ENCODE results near the gene APEX2. TPM values are rescaled to one million over a fixed set of nuclear protein-coding genes. Genes with fewer than 3 reads are reported as not detected.
"Not testable (repeated sequence)": the region's sequence is repeated elsewhere in the genome, so short reads cannot be mapped to it uniquely, and the experiment has no call there.

Gene APEX2
- total and polyA plus RNA-seq, 2 donors (not counting 1 experiment from before 2014, with no cell fraction given) = 13.1 to 18.0 TPM

- no peak overlapping the region for H3K4me2 ChIP-seq (replicated peaks; ENCODE audit: low read depth, low read length, poor library complexity, severe bottlenecking)
- no peak overlapping the region for H3K27ac ChIP-seq (ENCODE audit: low read length in 2 of 2)
- H3K9me3 Mint-ChIP-seq (ENCODE audit: insufficient read depth) = no peaks in the 10 kb centered on the region
- no peak overlapping the region for H3K27ac Mint-ChIP-seq
- DNase-seq (no peak), ATAC-seq (ENCODE audit: low read depth) (no peak)
- no peak overlapping the region for H2AFZ ChIP-seq (ENCODE audit: insufficient read depth, low read depth, low read length, poor library complexity, severe bottlenecking)
- CTCF ChIA-PET = no interaction called here
- POLR2A ChIA-PET = no interaction called here
- no peaks in the 10 kb centered on the region for H3K27me3 Mint-ChIP-seq
- TF ChIP-seq EZH2 (IDR thresholded peaks at IDR 0.05; ENCODE audit: borderline replicate concordance, insufficient read depth, low read depth, low read length, poor library complexity, severe bottlenecking) = no peak
- TF ChIP-seq CTCF (IDR thresholded peaks at IDR 0.05) = no peak
- no peak overlapping the region for H3K4me3 Mint-ChIP-seq
- WGBS (ENCODE audit: insufficient coverage) = no CpG with 5 or more reads among the region's 6 CpGs
- no peaks in the 10 kb centered on the region for H4K20me1 ChIP-seq (ENCODE audit: control insufficient read depth, insufficient read depth, low read length, poor library complexity, severe bottlenecking)
- H3K4me1 Mint-ChIP-seq = no peaks in the 10 kb centered on the region
- no peak overlapping the region for H3K4me3 ChIP-seq (ENCODE audit: control extremely low read depth in 1 of 5, extremely low read depth in 1 of 5, insufficient read depth in 1 of 5, low read depth in 2 of 5, low read length in 4 of 5)
- no peaks in the 10 kb centered on the region for H3K4me1 ChIP-seq (ENCODE audit: control insufficient read depth in 2 of 2, insufficient read depth in 2 of 2, low read length in 2 of 2)
- H3K79me2 ChIP-seq (ENCODE audit: control insufficient read depth, insufficient read depth, low read length) = no peaks in the 10 kb centered on the region
- no peak overlapping the region for H3K9ac ChIP-seq (ENCODE audit: low read length)
- intact Hi-C loops (cut with micrococcal nuclease) = no loop called here
- H3K36me3 ChIP-seq (replicated peaks in 1 of 2; ENCODE audit: control extremely low read depth in 1 of 2, control insufficient read depth in 1 of 2, extremely low read depth in 1 of 2, insufficient read depth in 2 of 2, low read length in 1 of 2) = no peaks in the 10 kb centered on the region
- H3K27me3 ChIP-seq (replicated peaks in 1 of 4; ENCODE audit: control extremely low read depth in 1 of 4, control insufficient read depth in 3 of 4, insufficient read depth in 4 of 4, low read length in 3 of 4) = no peaks in the 10 kb centered on the region
- H3K9me3 ChIP-seq (ENCODE audit: control extremely low read depth in 1 of 3, control insufficient read depth in 2 of 3, insufficient read depth in 1 of 3, low read length in 2 of 3) = no peaks in the 10 kb centered on the region
Observed at GRCh38 chrX:55041514-55041913, 41.4 kb downstream of the APEX2 start.

- POLR2A ChIA-PET; H3K27ac Mint-ChIP-seq; H3K27me3 ChIP-seq (replicated peaks in 1 of 4; ENCODE audit: control extremely low read depth in 1 of 4, control insufficient read depth in 3 of 4, insufficient read depth in 4 of 4, low read length in 3 of 4); DNase-seq; H3K79me2 ChIP-seq (ENCODE audit: control insufficient read depth, insufficient read depth, low read length); H3K9me3 Mint-ChIP-seq (ENCODE audit: insufficient read depth); ATAC-seq (ENCODE audit: low read depth); H3K27ac ChIP-seq (ENCODE audit: low read length in 2 of 2); H3K4me1 Mint-ChIP-seq; H4K20me1 ChIP-seq (ENCODE audit: control insufficient read depth, insufficient read depth, low read length, poor library complexity, severe bottlenecking); H3K36me3 ChIP-seq (replicated peaks in 1 of 2; ENCODE audit: control extremely low read depth in 1 of 2, control insufficient read depth in 1 of 2, extremely low read depth in 1 of 2, insufficient read depth in 2 of 2, low read length in 1 of 2); H3K27me3 Mint-ChIP-seq; H3K4me2 ChIP-seq (replicated peaks; ENCODE audit: low read depth, low read length, poor library complexity, severe bottlenecking); CTCF ChIA-PET; H2AFZ ChIP-seq (ENCODE audit: insufficient read depth, low read depth, low read length, poor library complexity, severe bottlenecking); H3K9me3 ChIP-seq (ENCODE audit: control extremely low read depth in 1 of 3, control insufficient read depth in 2 of 3, insufficient read depth in 1 of 3, low read length in 2 of 3); H3K4me1 ChIP-seq (ENCODE audit: control insufficient read depth in 2 of 2, insufficient read depth in 2 of 2, low read length in 2 of 2); H3K4me3 Mint-ChIP-seq; H3K4me3 ChIP-seq (ENCODE audit: control extremely low read depth in 1 of 5, extremely low read depth in 1 of 5, insufficient read depth in 1 of 5, low read depth in 2 of 5, low read length in 4 of 5); H3K9ac ChIP-seq (ENCODE audit: low read length): not testable (repeated sequence)
- WGBS (ENCODE audit: insufficient coverage) = no CpG with 5 or more reads among the region's 2 CpGs
- intact Hi-C loops (cut with micrococcal nuclease) = loop anchor here (10.0 kb wide), 2 partner anchors 246 to 1366 kb away; partner anchors contain the start of genes HUWE1 and MAGED2
Observed at GRCh38 chrX:55050599-55050998, 50.4 kb downstream of the APEX2 start.

Measured in B cell (primary cell).